Prostate gland (tissue), 2 donors: ENCODE results near the gene ANO6.

Source experiments
- CTCF ChIP-seq, 4 experiments: fragments of 200-600 bp in 2 of 4; fragments of 450-650 bp in 2 of 4; sonication (generic) in 2 of 4; IDR thresholded peaks; 1 replicate in 3 of 4; 2 replicates in 1 of 4; pipeline ENCODE4 v1.5.1; 2016 to 2019; ENCODE audit warnings: antibody characterized with exemption in 4 of 4, mild to moderate bottlenecking in 2 of 4, moderate library complexity in 2 of 4
- POLR2AphosphoS5 ChIP-seq: sonication (generic); formaldehyde crosslinking; IDR thresholded peaks from one replicate; pipeline ENCODE4 v1.6.1; 2017; ENCODE audit warnings: antibody characterized with exemption

DNA sequence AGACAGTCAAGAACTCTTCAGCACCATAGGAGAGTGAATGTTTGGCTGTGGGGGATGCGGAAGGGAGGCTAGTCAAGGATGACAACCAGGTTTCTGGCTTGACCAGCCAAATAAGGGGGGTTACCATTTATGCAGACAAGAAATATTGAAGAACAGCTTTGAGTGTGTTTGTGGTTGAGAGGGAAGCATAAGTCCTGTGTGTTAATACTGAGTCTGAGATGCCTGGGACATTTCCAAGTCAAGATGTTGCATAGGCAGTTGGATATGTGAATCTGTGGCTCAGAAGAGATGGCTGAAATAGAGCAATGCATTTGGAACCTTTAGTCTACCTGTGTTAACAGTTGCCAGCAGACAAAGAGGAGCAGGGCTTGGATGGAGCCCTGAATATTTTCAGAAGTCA, 66.1 kb downstream of the ANO6 start:
- TF ChIP-seq CTCF (IDR thresholded peaks at IDR 0.05), result no peak
- no peak for TF ChIP-seq POLR2AphosphoS5
